ENCODE data around the gene WNT1. TPM values are rescaled to one million over a fixed set of nuclear protein-coding genes. Genes with fewer than 3 reads are reported as not detected.

WNT1 gene
- total RNA-seq, 4 donors from 2014 or later, result not detected

DNA sequence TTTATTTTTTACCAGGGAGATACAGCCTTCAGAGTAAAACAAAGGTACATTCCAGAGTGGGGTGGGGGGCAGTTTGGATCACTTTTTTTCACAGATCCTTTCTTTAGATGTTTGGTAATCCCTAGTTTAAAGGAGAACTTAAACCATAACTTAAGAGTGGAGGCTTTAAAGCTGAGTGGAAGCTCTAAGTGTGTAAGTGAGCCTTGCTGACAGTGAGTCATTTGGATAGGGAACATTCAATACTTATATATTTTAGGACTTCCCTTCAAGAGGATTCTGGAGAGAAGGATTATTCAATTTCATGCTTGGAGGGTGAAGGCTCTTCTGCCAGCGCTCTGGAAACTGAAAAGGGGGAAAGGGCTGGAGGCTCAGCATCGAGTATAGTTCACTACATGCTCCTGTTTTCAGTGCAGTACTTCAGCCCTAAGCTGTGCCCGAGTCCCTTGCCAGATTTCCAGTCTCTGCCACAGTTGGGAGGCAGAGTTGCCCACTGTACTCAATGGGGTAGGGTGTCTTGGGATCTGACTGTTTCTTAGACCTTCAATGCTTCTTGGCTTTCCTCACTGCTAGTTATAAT lies 32.1 kb downstream of the WNT1 start:
- Histone ChIP-seq H3K4me1 (no peaks in the 10 kb centered on the region), H3K27me3 (no peaks in the 10 kb centered on the region), H3K36me3 (peaks cover 13 to 19% of the 10 kb centered on the region in 2 donors), H3K9me3 (no peaks in the 10 kb centered on the region), H3K4me3 (replicated peaks in 1 of 3) (no peak overlapping the region), H3K27ac (no peak overlapping the region)
- 82 to 89% methylated on average over 3 of the region's 3 CpGs for WGBS, 2 donors
- TF ChIP-seq, protein P1, sequence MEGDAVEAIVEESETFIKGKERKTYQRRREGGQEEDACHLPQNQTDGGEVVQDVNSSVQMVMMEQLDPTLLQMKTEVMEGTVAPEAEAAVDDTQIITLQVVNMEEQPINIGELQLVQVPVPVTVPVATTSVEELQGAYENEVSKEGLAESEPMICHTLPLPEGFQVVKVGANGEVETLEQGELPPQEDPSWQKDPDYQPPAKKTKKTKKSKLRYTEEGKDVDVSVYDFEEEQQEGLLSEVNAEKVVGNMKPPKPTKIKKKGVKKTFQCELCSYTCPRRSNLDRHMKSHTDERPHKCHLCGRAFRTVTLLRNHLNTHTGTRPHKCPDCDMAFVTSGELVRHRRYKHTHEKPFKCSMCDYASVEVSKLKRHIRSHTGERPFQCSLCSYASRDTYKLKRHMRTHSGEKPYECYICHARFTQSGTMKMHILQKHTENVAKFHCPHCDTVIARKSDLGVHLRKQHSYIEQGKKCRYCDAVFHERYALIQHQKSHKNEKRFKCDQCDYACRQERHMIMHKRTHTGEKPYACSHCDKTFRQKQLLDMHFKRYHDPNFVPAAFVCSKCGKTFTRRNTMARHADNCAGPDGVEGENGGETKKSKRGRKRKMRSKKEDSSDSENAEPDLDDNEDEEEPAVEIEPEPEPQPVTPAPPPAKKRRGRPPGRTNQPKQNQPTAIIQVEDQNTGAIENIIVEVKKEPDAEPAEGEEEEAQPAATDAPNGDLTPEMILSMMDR (IDR thresholded peaks at IDR 0.05), result no peak
- TF ChIP-seq POLR2A (IDR thresholded peaks at IDR 0.05), result no peak
- intact Hi-C loops (cut with DNase I), result no loop called here
- DNase-seq, result no peak

DNA sequence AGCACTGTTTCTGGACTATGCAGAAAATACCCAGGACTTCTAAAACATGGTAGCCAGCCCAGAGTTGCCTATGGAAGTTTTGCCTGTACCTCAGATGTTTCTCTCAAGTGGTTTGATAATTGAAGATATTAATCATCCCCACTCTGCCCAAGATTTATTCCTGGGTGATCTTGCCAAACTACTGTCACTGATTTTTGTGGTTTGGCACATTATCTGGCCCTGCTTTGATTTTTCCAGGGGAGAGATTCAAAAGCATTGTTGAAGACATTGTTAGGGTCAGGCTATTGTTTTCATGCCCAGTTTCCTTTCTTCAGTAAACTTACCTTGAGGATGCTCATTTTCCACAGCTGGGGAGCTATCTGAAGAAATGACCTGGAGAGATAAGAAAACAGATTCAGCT lies 34.6 kb downstream of the WNT1 start:
- H3K36me3 ChIP-seq, result peaks cover 8 to 15% of the 10 kb centered on the region in 2 donors
- no peak for DNase-seq
- TF ChIP-seq POLR2A (IDR thresholded peaks at IDR 0.05), result no peak
- TF ChIP-seq, protein P1 (IDR thresholded peaks at IDR 0.05), result no peak
- no peaks in the 10 kb centered on the region for H3K9me3 ChIP-seq
- intact Hi-C loops (cut with DNase I), result no loop called here
- H3K4me3 ChIP-seq (replicated peaks in 1 of 3), result no peak overlapping the region
- H3K27ac ChIP-seq, result no peak overlapping the region
- peaks cover 3 to 6% of the 10 kb centered on the region in 2 donors for H3K4me1 ChIP-seq
- H3K27me3 ChIP-seq, result no peaks in the 10 kb centered on the region

DNA sequence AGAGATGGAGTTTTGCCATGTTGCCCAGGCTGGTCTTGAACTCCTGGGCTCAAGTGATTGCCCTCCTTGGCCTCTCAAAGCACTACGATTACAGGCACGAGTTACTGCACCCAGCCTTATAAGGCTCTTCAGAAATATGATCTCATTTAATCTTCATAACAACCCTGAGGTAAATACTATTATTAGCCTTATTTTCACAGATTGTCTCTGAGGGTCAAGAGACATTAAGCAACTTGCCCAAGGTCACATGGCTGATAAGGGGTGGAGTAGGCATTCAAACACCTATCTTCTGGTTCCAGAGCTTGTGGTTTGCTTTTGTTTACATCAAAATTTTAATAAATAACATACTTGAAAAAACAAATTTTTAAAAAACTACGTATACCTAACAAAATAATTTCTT lies 35.3 kb downstream of the WNT1 start:
- WGBS, 2 donors, result 86 to 96% methylated on average over 3 of the region's 3 CpGs
- intact Hi-C loops (cut with DNase I), result no loop called here
- no peak overlapping the region for H3K4me3 ChIP-seq (replicated peaks in 1 of 3)
- no peak for DNase-seq
- TF ChIP-seq POLR2A (IDR thresholded peaks at IDR 0.05), result no peak
- TF ChIP-seq, protein P1 (IDR thresholded peaks at IDR 0.05), result no peak
- H3K9me3 ChIP-seq, result no peaks in the 10 kb centered on the region
- no peaks in the 10 kb centered on the region for H3K27me3 ChIP-seq
- H3K4me1 ChIP-seq, result peaks cover 8% of the 10 kb centered on the region in 2 donors
- peaks cover 8 to 15% of the 10 kb centered on the region in 2 donors for H3K36me3 ChIP-seq
- H3K27ac ChIP-seq, result no peak overlapping the region

DNA sequence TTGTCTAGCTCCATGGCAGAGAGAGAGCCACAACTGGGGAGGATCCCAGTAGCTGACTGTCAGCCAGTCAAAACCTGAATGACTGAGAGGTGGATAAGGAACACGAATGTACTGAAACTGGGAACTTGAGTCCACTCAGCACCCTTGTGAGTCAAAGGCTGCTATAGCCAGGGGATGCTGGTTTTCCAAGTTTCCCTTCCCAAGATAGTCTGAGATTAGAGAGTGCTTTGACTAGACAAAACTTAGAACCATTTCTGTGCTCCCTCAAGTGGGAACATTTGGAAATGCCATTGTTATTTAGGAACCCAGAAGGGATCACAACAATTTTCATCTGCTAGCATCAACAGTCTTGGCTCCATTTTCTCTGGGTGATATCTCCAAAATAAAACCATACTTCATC lies 36.4 kb downstream of the WNT1 start:
- Histone ChIP-seq H3K27ac (no peak overlapping the region), H3K36me3 (peaks cover 8 to 15% of the 10 kb centered on the region in 2 donors), H3K4me3 (replicated peaks in 1 of 3) (no peak overlapping the region), H3K9me3 (no peaks in the 10 kb centered on the region), H3K4me1 (peaks cover 8% of the 10 kb centered on the region in 2 donors), H3K27me3 (no peaks in the 10 kb centered on the region)
- no peak for DNase-seq
- no peak for TF ChIP-seq POLR2A (IDR thresholded peaks at IDR 0.05)
- TF ChIP-seq, protein P1 (IDR thresholded peaks at IDR 0.05), result no peak
- WGBS, 2 donors, result 50 to 64% methylated on average over 1 of the region's 1 CpG
- intact Hi-C loops (cut with DNase I), result no loop called here

DNA sequence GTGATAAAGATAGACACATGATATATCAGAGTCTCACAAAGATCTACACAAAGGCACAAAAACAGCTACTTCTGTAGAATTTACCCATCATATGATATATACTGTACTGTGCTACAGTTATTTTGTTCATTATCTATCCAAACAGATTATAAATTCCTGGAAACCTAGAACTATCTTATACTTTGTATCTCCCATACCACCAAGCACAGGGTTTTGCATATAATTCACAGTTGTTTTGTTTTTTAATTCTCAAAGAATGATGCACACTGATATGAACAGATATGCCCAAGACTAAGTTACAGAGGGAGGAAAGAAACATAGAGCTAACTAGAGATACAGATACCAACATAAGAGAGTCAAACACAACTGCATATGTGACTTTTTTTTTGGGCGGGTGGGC lies 37.1 kb downstream of the WNT1 start:
- H3K36me3 ChIP-seq, result peaks cover 8 to 9% of the 10 kb centered on the region in 2 donors
- H3K4me1 ChIP-seq, result peaks cover 8% of the 10 kb centered on the region in 2 donors
- H3K9me3 ChIP-seq, result no peaks in the 10 kb centered on the region
- TF ChIP-seq, protein P1 (IDR thresholded peaks at IDR 0.05), result no peak
- TF ChIP-seq POLR2A (IDR thresholded peaks at IDR 0.05), result no peak
- WGBS, 2 donors, result 86 to 87% methylated on average over 1 of the region's 1 CpG
- H3K27ac ChIP-seq, result no peak overlapping the region
- no peak overlapping the region for H3K4me3 ChIP-seq (replicated peaks in 1 of 3)
- no peaks in the 10 kb centered on the region for H3K27me3 ChIP-seq
- no peak for DNase-seq
- intact Hi-C loops (cut with DNase I), result no loop called here
